Prostate gland (tissue), 2 donors: Measurements from ENCODE around the gene KIF26B. TPM values are rescaled to one million over a fixed set of nuclear protein-coding genes. Genes with fewer than 3 reads are reported as not detected.

Source experiments
- DNase-seq: peaks from one replicate; pipeline ENCODE4 v3.0.0-alpha.2; 2019; ENCODE audit warnings: low spot score
- H3K27ac ChIP-seq, 2 donors: fragments of 200-600 bp; sonication (generic); 2 replicates each; pipeline ENCODE4 v1.5.1; 2017 to 2019
- H3K27me3 ChIP-seq: fragments of 200-600 bp; sonication (generic); replicated peaks from 2 replicates; pipeline ENCODE4 v1.5.1; 2019; ENCODE audit not compliant: insufficient read depth
- H3K36me3 ChIP-seq, 2 donors: fragments of 200-600 bp; sonication (generic); 1 replicate in 1 of 2; 2 replicates in 1 of 2; pipeline versions ENCODE4 v1.5.1 to v1.8.1; 2017 to 2019
- H3K4me1 ChIP-seq: fragments of 200-600 bp; sonication (generic); replicated peaks from 2 replicates; pipeline ENCODE4 v1.5.1; 2019
- H3K4me3 ChIP-seq, 2 donors: fragments of 200-600 bp; sonication (generic); 2 replicates each; pipeline ENCODE4 v1.5.1; 2017 to 2019
- H3K9me3 ChIP-seq: fragments of 200-600 bp; sonication (generic); 2 replicates; pipeline ENCODE4 v1.5.1; 2017
- CTCF ChIP-seq, 4 experiments: fragments of 200-600 bp in 2 of 4; fragments of 450-650 bp in 2 of 4; sonication (generic) in 2 of 4; IDR thresholded peaks; 1 replicate in 3 of 4; 2 replicates in 1 of 4; pipeline ENCODE4 v1.5.1; 2016 to 2019; ENCODE audit warnings: antibody characterized with exemption in 4 of 4, mild to moderate bottlenecking in 2 of 4, moderate library complexity in 2 of 4
- POLR2A ChIP-seq: fragments of 450-650 bp; IDR thresholded peaks from one replicate; pipeline ENCODE4 v1.6.1; 2016; ENCODE audit warnings: antibody characterized with exemption, mild to moderate bottlenecking
- POLR2AphosphoS5 ChIP-seq: sonication (generic); formaldehyde crosslinking; IDR thresholded peaks from one replicate; pipeline ENCODE4 v1.6.1; 2017; ENCODE audit warnings: antibody characterized with exemption
- WGBS: methylation state at CpG from one replicate; pipeline ENCODE4 v1.1.5; 2018; 5-methylcytosine and 5-hydroxymethylcytosine counted together
- intact Hi-C: fragments of 100-400 bp; cut with DNase I; formaldehyde crosslinking; loops from one replicate; pipeline ENCODE4 v1.14.2; 2022
- small RNA-seq, 2 donors: library from RNA; depleted of rRNA; stranded (forward); fragments of <200 nt; gene quantifications; one replicate each; pipeline ENCODE3, GENCODE V24; 2016
- total RNA-seq, 2 donors: library from RNA; depleted of rRNA; stranded (reverse); fragments of >200 nt; gene quantifications; one replicate each; pipeline ENCODE4 v1.1.0, GENCODE V29; 2016

The KIF26B gene
- total RNA-seq, 2 donors from 2014 or later: 3.3 to 3.8 TPM

DNA sequence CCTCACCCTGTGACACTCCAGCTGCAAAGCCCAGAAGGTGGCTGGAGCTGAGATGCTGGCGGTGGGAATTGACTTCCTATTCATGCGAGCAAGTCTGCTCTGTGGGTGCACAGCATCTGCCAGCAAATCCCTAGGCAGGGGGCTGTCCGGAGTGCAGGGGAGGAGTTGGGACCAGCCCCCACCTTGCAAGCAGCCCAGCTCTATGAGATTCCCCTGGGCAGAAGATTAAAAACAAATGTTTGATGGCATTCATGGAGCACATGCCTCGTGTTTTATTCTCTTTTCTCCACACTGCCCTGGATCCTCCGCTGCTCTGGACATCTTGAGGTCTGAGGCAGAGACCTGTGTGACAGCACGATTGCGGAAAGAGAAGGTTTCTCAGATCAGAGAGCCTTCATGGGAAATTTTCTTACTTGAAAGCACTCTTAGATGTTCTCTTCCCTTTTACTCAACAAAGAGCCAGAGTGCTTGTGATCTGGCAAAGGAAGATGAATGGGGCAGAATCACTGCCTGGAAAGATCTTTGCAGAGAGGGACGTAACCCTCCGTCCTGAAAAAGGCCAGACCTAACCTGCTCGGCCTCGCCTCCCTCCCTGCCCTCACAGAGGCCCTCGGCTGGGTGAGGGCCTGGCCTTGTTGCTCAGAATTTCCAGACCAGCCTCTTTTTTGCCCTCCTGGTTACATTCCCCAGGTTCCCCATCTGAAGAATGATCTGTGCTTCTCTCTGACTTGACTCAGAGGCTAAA, 597.1 kb downstream of the KIF26B start:
- no peaks in the 10 kb centered on the region for H3K36me3 ChIP-seq
- DNase-seq: no peak
- no peak overlapping the region for H3K27ac ChIP-seq
- H3K27me3 ChIP-seq: no peaks in the 10 kb centered on the region
- no peaks in the 10 kb centered on the region for H3K9me3 ChIP-seq
- no peak for TF ChIP-seq POLR2AphosphoS5
- no peak for TF ChIP-seq POLR2A
- no peak for TF ChIP-seq CTCF (IDR thresholded peaks at IDR 0.05)
- intact Hi-C loops: no loop called here
- no peak overlapping the region for H3K4me3 ChIP-seq
- H3K4me1 ChIP-seq: no peaks in the 10 kb centered on the region
- 90% methylated on average over 12 of the region's 12 CpGs for WGBS

DNA sequence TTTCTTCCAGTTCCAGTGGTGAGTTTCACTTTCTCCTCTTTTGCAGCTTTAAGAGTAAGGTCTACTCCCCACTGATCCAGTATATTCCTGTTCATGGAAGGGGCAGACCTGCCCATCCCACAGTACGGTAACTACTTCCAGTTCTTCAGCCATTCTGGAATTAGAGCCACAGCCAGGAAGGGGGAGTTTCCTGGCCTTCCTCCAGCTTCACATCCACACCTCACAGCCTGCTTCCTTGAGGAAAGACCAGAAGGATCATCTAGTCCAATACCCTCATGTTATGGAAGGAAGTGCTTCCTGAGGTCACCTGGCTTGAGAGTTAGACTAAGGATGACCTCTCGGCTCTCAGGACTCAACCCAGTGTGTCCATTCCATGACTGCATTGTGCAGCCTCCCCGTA, 597.8 kb downstream of the KIF26B start:
- H3K27ac ChIP-seq: no peak overlapping the region
- DNase-seq: no peak
- intact Hi-C loops: no loop called here
- H3K27me3 ChIP-seq: no peaks in the 10 kb centered on the region
- TF ChIP-seq CTCF (IDR thresholded peaks at IDR 0.05): no peak
- TF ChIP-seq POLR2A: no peak
- no peak for TF ChIP-seq POLR2AphosphoS5
- H3K36me3 ChIP-seq: no peaks in the 10 kb centered on the region
- 86% methylated on average over 3 of the region's 3 CpGs for WGBS
- H3K4me1 ChIP-seq: no peaks in the 10 kb centered on the region
- no peak overlapping the region for H3K4me3 ChIP-seq
- H3K9me3 ChIP-seq: no peaks in the 10 kb centered on the region

DNA sequence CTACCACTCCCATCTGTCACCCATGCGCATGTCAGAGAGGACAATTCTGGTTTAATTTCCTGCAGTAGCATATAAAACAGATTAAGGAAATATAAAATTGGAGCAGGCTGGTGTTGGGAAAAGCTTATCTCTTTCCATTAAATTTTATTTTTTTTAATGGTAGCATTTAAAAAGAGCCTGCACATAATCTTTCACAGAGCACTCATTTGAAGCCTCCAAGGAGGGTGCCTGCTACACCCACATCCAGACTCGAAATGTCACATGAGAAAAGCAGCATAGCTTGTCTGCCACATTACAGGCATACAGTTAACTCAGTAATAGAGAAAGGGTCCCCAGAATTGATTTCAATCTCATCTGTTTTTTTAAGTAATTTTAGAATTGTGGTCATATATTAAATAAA, 599.0 kb downstream of the KIF26B start:
- H3K4me3 ChIP-seq: no peak overlapping the region
- no peaks in the 10 kb centered on the region for H3K36me3 ChIP-seq
- H3K4me1 ChIP-seq: no peaks in the 10 kb centered on the region
- H3K9me3 ChIP-seq: no peaks in the 10 kb centered on the region
- H3K27ac ChIP-seq: no peak overlapping the region
- intact Hi-C loops: no loop called here
- no peaks in the 10 kb centered on the region for H3K27me3 ChIP-seq
- WGBS: 99% methylated on average over 2 of the region's 2 CpGs
- DNase-seq: no peak
- TF ChIP-seq POLR2AphosphoS5: no peak
- TF ChIP-seq CTCF (IDR thresholded peaks at IDR 0.05): no peak
- no peak for TF ChIP-seq POLR2A

DNA sequence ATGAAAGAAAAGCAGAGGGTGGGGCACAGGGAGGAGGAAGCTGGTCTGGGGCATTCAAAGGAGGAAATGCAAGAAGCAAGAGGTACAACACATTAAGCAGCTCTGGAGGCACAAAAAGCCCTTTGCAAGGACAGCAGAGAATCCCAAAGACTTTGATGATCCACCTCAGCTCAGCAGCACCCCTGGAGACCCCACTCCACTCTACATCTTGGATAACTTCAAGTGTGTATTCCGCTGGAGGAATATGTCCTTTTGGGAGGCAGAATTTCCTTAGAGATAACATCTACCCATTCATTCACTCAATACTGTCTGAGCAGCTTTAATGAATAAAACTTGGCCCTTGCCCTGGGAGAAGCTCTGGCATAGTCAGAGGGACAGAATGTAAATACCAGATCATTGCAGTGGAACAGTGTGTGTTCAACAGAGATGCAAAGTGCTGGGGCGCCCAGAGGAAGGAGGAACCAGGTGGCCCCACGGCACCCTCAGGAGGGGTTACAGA, 599.7 kb downstream of the KIF26B start:
- H3K9me3 ChIP-seq: no peaks in the 10 kb centered on the region
- 73% methylated on average over 3 of the region's 3 CpGs for WGBS
- no peaks in the 10 kb centered on the region for H3K27me3 ChIP-seq
- H3K36me3 ChIP-seq: no peaks in the 10 kb centered on the region
- TF ChIP-seq POLR2A (no peak), POLR2AphosphoS5 (no peak), CTCF (IDR thresholded peaks at IDR 0.05) (no peak)
- no peak for DNase-seq
- H3K4me1 ChIP-seq: no peaks in the 10 kb centered on the region
- intact Hi-C loops: no loop called here
- no peak overlapping the region for H3K4me3 ChIP-seq
- H3K27ac ChIP-seq: no peak overlapping the region

Small RNA genes within 50 kb of the gene (small RNA-seq; reads per million reads assigned to genes)
- gene DNAJC19P8: 0 reads per million in 2 donors
- gene RNU1-132P: 0 reads per million in 2 donors
